Panc1 (cell line): Measurements from ENCODE around the gene SKA2. TPM values are rescaled to one million over a fixed set of nuclear protein-coding genes. Genes with fewer than 3 reads are reported as not detected.
"Not testable (repeated sequence)": the region's sequence is repeated elsewhere in the genome, so short reads cannot be mapped to it uniquely, and the experiment has no call there.

Experiments used
- ATAC-seq: fragments of 200-7000 bp; cut with Tn5 transposase; 2 replicates; pipeline ENCODE4 v1.9.1; 2020; ENCODE audit warnings: mild to moderate bottlenecking, moderate library complexity
- BruUV-seq: library from RNA; stranded (reverse); fragments of 400-500 nt; replicated peaks from 2 replicates; lab custom pipeline; 2021; lab: Mats Ljungman, UMichigan
- CTCF ChIA-PET: fragments of 300-600 bp; sonication (Branson Sonifier 250); formaldehyde crosslinking; loops from one replicate; lab custom pipeline; 2022; ENCODE audit warnings: antibody characterized with exemption; lab: Charles Lee
- POLR2A ChIA-PET: fragments of 300-600 bp; sonication (Branson Sonifier 250); formaldehyde crosslinking; loops from one replicate; lab custom pipeline; 2022; ENCODE audit warnings: antibody characterized with exemption; lab: Charles Lee
- DNase-seq: peaks from one replicate; pipeline ENCODE4 v3.0.0-alpha.2; 2010; ENCODE audit warnings: low read depth, low spot score
- H3K27ac ChIP-seq: 2 replicates; pipeline ENCODE4 v1.5.1; 2011; ENCODE audit warnings: mild to moderate bottlenecking, low read length, inconsistent platforms
- H3K27me3 ChIP-seq: fragments of 200-500 bp; sonication (Bioruptor generic); 2 replicates; pipeline ENCODE4 v1.6.0; 2014; ENCODE audit warnings: low read length, inconsistent platforms; ENCODE audit not compliant: control insufficient read depth, insufficient read depth
- H3K36me3 ChIP-seq: fragments of 200-500 bp; sonication (Bioruptor generic); 2 replicates; pipeline ENCODE4 v1.5.1; 2014; ENCODE audit warnings: inconsistent platforms, mild to moderate bottlenecking, low read length, moderate library complexity; ENCODE audit not compliant: control insufficient read depth, insufficient read depth
- H3K4me1 ChIP-seq: 2 replicates; pipeline ENCODE4 v1.5.1; 2011; ENCODE audit warnings: inconsistent platforms, mild to moderate bottlenecking, low read length, moderate library complexity; ENCODE audit not compliant: control insufficient read depth, insufficient read depth
- H3K4me3 ChIP-seq, 2 experiments: 2 replicates each; pipeline ENCODE4 v1.5.1; 2011 to 2012; ENCODE audit warnings: low read depth in 2 of 2, low read length in 2 of 2, mild to moderate bottlenecking in 2 of 2, inconsistent platforms in 1 of 2, moderate library complexity in 1 of 2
- H3K9me3 ChIP-seq: fragments of 200-500 bp; sonication (Bioruptor generic); 2 replicates; pipeline ENCODE4 v1.5.1; 2014; ENCODE audit warnings: low read depth, mild to moderate bottlenecking, inconsistent platforms, low read length, moderate library complexity; ENCODE audit not compliant: control insufficient read depth, insufficient read depth
- CTCF ChIP-seq: fragments of 450-650 bp; IDR thresholded peaks from 2 replicates; pipeline ENCODE4 v1.5.1; 2017; ENCODE audit warnings: mild to moderate bottlenecking
- POLR2AphosphoS5 ChIP-seq: IDR thresholded peaks from 2 replicates; pipeline ENCODE4 v1.6.1; 2012; ENCODE audit warnings: mild to moderate bottlenecking, low read depth, low read length, moderate library complexity
- REST ChIP-seq, 2 experiments: IDR thresholded peaks; 2 replicates each; pipeline ENCODE4 v1.6.1; 2011 to 2012; ENCODE audit warnings: low read depth in 2 of 2, control low read depth in 1 of 2, low read length in 1 of 2, mild to moderate bottlenecking in 1 of 2, moderate library complexity in 1 of 2; ENCODE audit not compliant: insufficient read depth in 1 of 2
- SIN3A ChIP-seq: IDR thresholded peaks from 2 replicates; pipeline ENCODE4 v1.6.1; 2012; ENCODE audit warnings: low read depth, mild to moderate bottlenecking, low read length, moderate library complexity, borderline replicate concordance; ENCODE audit not compliant: insufficient read depth
- TCF7L2 ChIP-seq: IDR thresholded peaks from 2 replicates; pipeline ENCODE4 v1.6.1; 2011; ENCODE audit warnings: mild to moderate bottlenecking, low read depth, low read length, inconsistent platforms
- in situ Hi-C: cut with HindIII; loops from 2 replicates; pipeline ENCODE4 v1.10.0; 2016; ENCODE audit warnings: low sequenced_read_pairs, low pct_unique_long_range_greater_than_20kb
- intact Hi-C: fragments of 100-400 bp; cut with micrococcal nuclease; formaldehyde crosslinking; loops from one replicate; pipeline ENCODE4 v1.10.0; 2022; ENCODE audit not compliant: unreplicated experiment
- total RNA-seq: library from RNA; stranded (reverse); gene quantifications from one replicate; pipeline ENCODE4 v1.2.1, GENCODE V29; 2021; ENCODE audit not compliant: unreplicated experiment

Gene SKA2
- total RNA-seq, 1 experiment from 2014 or later = 30.3 TPM

GRCh38 chr17:59139939-59140338, 15.0 kb downstream of the SKA2 start:
- in situ Hi-C loops (no loop called here), intact Hi-C loops (no loop called here)
- ChIA-PET POLR2A (no interaction called here), CTCF (no interaction called here)
- Histone ChIP-seq H3K27me3 (no peaks in the 10 kb centered on the region), H3K4me3 (no peak overlapping the region), H3K4me1 (no peaks in the 10 kb centered on the region), H3K27ac (no peak overlapping the region), H3K36me3 (no peaks in the 10 kb centered on the region), H3K9me3 (no peaks in the 10 kb centered on the region)
- TF ChIP-seq TCF7L2 = no peak
- no TSS peak for BruUV-seq
- ATAC-seq = no peak
- no peak for DNase-seq

GRCh38 chr17:59138339-59138738, 16.6 kb downstream of the SKA2 start:
- not testable (repeated sequence) for H3K27ac ChIP-seq, BruUV-seq

GRCh38 chr17:59131131-59131530, 23.9 kb downstream of the SKA2 start:
- no peak overlapping the region for H3K27ac ChIP-seq
- DNase-seq (no peak), ATAC-seq (no peak)
- intact Hi-C loops (no loop called here), in situ Hi-C loops (no loop called here)
- H3K4me3 ChIP-seq = no peak overlapping the region
- ChIA-PET POLR2A (no interaction called here), CTCF (no interaction called here)
- no peak for TF ChIP-seq SIN3A
- H3K27me3 ChIP-seq = no peaks in the 10 kb centered on the region
- H3K9me3 ChIP-seq = no peaks in the 10 kb centered on the region
- no TSS peak for BruUV-seq
- H3K4me1 ChIP-seq = no peaks in the 10 kb centered on the region; the same call in 1 of the 2 replicates
- H3K36me3 ChIP-seq = no peaks in the 10 kb centered on the region

More at GRCh38 chr17:59138339-59138738, 16.6 kb downstream of the SKA2 start:
- intact Hi-C loops, H3K27me3 ChIP-seq, H3K36me3 ChIP-seq, H3K4me3 ChIP-seq, in situ Hi-C loops, H3K9me3 ChIP-seq, POLR2A ChIA-PET, ATAC-seq, H3K4me1 ChIP-seq, DNase-seq, CTCF ChIA-PET: not testable (repeated sequence)

- Histone ChIP-seq H3K27me3 (no peaks in the 10 kb centered on the region), H3K4me1 (no peaks in the 10 kb centered on the region; the same call in 1 of the 2 replicates), H3K9me3 (no peaks in the 10 kb centered on the region), H3K27ac (no peak overlapping the region), H3K36me3 (no peaks in the 10 kb centered on the region), H3K4me3 (no peak overlapping the region)
- no TSS peak for BruUV-seq
- CTCF ChIA-PET = no interaction called here
- intact Hi-C loops = no loop called here
- DNase-seq (no peak), ATAC-seq (no peak)
- POLR2A ChIA-PET = interaction anchor here (0.6 to 0.9 kb wide), 2 partner anchors 581 to 666 kb away, joined by 8 to 9 read pairs; no protein-coding TSS in a partner anchor
- no peak for TF ChIP-seq POLR2AphosphoS5
- TF ChIP-seq SIN3A = no peak
- in situ Hi-C loops = no loop called here
These were observed 25.2 kb downstream of the SKA2 start for GRCh38 chr17:59129814-59130213.

GRCh38 chr17:59126809-59127417, 28.1 kb downstream of the SKA2 start:
- intact Hi-C loops = no loop called here
- in situ Hi-C loops = no loop called here
- CTCF ChIA-PET = no interaction called here
- POLR2A ChIA-PET = no interaction called here
- Histone ChIP-seq H3K4me1 (no peaks in the 10 kb centered on the region), H3K4me3 (no peak overlapping the region), H3K9me3 (no peaks in the 10 kb centered on the region), H3K27me3 (no peaks in the 10 kb centered on the region), H3K36me3 (no peaks in the 10 kb centered on the region), H3K27ac (no peak overlapping the region)
- DNase-seq = no peak
- ATAC-seq = no peak
- BruUV-seq = TSS peak; percentile 46
- TF ChIP-seq POLR2AphosphoS5 = no peak
- TF ChIP-seq TCF7L2 = no peak
- TF ChIP-seq CTCF = no peak
- no peak for TF ChIP-seq REST (IDR thresholded peaks at IDR 0.05; ENCODE audit: insufficient read depth in 1 of 2, low read depth in 2 of 2, low read length in 1 of 2)
- no peak for TF ChIP-seq SIN3A
